Right kidney (tissue), 1 donor: ENCODE measurements around the gene SPG21.

Experiments used
- DNase-seq: peaks from one replicate; pipeline ENCODE4 v3.0.0-alpha.2; 2016

The SPG21 gene

DNA sequence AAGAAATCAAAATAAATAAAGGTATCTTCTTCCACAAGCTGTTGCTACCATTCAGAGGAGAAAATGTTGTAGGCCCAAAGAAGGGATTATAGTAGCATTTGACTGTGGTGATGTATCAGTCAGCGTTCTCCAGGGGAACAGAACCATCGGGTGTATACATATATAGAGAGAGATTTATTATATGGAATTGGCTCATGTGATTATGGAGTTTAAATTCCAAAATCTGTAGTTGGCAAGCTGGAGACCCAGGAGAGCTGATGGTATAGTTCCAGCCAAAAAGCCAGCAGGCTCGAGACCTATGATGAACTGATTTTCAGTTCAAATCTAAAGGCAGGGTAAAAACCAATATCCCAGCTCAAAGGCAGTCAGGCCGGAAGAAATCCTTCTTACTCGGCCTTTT, 7.4 kb upstream of the SPG21 start:
- no peak for DNase-seq

GRCh38 chr15:64993290-64993689, 3.6 kb upstream of the SPG21 start:
- no peak for DNase-seq

DNA sequence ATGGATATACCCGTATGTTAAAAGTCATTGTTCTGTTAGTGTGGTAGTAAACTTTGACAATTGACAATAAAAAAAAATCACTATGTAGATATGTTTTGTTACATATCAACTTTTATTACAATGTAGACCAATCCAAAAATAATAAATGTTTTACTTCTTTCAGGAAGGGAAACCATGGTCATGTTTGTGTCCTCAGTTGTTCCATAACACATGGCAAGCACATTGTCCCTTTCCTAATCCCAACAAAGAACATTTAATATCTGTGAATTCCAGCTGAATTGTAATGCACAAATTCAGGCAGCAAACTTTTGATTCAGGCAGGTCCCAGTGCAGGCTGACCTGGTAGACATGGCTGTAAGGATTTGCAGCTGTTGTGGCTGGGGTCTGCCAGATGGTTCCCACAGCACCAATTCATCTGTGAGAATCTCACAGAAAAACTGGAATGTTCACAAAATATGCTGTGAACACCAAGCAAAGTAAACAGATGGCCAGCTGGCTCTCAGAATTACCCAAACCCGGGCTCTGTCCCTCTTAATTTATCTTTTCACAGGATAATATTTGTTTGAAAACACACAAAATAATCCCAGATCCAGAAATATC, 1.9 kb upstream of the SPG21 start:
- DNase-seq, result no peak

DNA sequence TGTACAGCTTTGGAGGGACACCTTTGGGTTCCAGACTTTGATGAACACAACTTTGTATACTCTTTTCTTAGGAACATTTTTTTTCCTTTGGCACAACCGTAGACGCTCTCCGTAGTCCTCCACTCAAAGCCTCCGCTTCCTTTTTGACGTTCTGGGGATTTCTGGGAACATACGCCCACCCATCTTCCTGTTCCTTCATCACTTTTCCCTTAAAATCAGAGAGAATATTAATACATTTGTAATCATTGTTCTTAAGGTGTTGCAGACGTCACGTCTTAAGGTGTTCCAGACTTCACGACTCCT, 405 bp upstream of the SPG21 start:
- DNase-seq, result no peak

- no peak for DNase-seq
Measured at GRCh38 chr15:64987136-64987535, 2.6 kb downstream of the SPG21 start.

- DNase-seq, result no peak
Measured at GRCh38 chr15:64985366-64986033, 4.2 kb downstream of the SPG21 start.

GRCh38 chr15:64982472-64982871, 7.2 kb downstream of the SPG21 start:
- no peak for DNase-seq

DNA sequence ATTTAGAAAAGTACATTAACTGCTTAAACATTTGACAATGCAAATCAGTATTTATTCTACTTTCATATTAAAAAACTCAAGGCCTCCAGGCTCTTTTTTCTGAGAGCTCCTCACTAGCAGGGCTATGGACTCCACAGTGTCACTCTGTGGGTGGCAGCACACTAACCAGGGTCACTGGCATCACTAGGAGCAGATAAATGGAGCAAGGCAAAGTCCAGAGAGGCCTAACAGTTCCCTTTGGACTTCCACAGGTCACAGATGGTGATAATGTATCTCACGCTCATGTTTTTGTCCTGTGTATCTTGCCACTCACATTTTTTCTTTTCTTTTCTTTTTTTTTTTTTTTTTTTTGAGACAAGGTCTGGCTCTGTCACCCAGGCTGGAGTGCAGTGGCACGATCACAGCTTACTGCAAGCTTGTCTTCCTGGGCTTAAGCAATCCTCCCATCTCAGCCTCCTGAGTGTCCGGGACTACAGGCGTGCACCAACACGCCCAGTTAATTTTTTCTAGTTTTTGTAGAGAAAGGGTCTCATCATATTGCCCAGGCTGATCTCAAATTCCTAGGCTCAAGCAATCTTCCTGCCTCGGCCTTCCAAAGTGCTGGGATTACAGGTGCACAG, 7.8 kb downstream of the SPG21 start:
- no peak for DNase-seq

- DNase-seq, result no peak
Measured at GRCh38 chr15:64979252-64979710, 10.4 kb downstream of the SPG21 start.

DNA sequence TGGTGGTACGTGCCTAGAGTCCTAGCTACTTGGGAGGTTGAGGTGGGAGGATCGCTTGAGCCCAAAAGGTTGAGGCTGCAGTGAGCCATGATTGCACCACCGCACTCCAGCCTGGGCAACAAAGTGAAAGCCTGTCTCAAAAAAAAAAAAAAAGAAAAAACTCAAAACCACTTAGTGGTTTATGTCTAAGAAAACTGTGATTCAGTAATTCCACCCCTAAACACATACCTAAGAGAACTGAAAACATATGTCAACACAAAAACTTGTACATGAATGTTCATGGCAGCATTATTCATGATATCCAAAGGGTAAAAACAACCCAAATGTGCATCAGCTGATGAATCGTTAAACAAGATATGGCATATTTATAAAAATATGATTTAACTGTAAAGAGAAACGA, 14.3 kb downstream of the SPG21 start:
- no peak for DNase-seq

DNA sequence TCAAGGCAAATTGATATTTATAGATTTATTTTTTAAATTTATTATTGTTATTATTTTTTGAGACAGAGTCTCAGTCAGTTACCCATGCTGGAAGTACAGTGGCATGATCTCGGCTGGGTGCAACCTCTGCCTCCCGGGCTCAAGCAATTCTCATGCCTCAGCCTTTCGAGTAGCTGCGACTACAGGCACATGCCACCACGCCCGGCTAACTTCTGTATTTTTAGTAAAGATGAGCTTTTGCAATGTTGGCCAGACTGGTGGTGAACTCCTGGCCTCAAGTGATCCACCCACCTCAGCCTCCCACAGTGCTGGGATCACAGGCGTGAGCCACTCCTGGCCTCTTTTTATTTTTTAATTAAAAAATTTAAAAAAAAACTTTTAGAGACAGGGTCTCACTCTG, 19.0 kb downstream of the SPG21 start:
- no peak for DNase-seq

DNA sequence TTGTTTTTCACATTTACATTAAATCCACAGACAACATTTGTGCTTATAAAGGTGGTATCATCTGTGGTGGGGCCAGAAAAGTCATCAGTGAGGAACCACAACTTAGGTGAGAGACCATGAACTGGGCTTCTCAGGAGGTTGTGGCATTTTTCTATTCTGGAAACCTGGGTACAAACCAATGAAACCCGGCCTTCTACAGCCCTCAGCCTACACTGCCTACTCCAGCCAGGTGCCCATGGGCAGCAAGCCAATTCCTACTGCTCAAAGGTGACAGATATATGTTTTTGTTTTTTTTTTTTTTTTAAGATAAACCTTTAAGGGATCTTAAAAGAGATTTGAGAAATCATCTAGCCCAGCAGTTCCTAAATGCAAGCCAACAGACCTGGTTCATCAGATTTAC, 20.3 kb downstream of the SPG21 start:
- no peak for DNase-seq

GRCh38 chr15:64961013-64961412, 28.7 kb downstream of the SPG21 start:
- DNase-seq, result no peak

- DNase-seq, result no peak
Measured at GRCh38 chr15:64960153-64960552, 29.6 kb downstream of the SPG21 start.

DNA sequence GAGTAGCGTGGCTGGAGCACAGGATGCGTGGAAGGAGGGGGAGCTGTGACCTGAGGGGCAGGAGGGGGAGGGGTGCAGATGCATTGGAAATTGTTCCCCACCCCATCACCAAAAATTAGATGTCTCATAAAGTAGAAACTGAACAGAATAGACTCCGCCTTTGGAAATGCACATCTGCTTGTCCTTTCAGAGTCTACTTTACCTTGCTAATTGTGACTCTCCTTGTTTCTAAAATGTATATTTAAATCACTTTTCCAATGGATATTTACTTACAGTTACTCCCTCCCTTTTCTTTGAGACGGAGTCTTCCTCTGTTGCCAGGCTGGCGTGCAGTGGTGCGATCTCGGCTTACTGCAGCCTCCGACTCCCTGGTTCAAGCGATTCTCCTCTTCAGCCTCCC, 30.6 kb downstream of the SPG21 start:
- DNase-seq, result no peak

DNA sequence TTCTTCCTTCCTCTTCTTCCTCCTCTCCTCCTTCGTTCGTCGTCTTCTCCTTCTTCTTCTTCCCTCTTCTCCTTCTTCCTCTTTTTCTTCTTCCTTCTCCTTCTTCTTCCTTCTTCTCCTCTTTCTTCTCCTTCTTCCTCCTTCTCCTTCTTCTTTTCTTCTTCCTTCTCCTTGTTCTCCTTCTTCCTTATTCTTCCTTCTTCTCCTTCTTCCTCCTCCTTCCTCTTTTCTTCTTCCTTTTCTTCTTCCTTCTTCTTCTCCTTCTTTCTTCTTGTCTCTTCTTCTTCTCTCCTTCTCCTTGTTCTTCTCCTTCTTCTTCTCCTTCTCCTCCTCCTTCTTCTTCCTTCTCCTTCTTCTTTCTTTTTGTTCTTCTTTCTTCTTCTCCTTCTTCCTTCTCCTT, 35.3 kb downstream of the SPG21 start:
- no peak for DNase-seq

- DNase-seq, result no peak
Measured at GRCh38 chr15:64951777-64952418, 37.8 kb downstream of the SPG21 start.

- DNase-seq, result no peak
Measured at GRCh38 chr15:64950888-64951287, 38.8 kb downstream of the SPG21 start.

DNA sequence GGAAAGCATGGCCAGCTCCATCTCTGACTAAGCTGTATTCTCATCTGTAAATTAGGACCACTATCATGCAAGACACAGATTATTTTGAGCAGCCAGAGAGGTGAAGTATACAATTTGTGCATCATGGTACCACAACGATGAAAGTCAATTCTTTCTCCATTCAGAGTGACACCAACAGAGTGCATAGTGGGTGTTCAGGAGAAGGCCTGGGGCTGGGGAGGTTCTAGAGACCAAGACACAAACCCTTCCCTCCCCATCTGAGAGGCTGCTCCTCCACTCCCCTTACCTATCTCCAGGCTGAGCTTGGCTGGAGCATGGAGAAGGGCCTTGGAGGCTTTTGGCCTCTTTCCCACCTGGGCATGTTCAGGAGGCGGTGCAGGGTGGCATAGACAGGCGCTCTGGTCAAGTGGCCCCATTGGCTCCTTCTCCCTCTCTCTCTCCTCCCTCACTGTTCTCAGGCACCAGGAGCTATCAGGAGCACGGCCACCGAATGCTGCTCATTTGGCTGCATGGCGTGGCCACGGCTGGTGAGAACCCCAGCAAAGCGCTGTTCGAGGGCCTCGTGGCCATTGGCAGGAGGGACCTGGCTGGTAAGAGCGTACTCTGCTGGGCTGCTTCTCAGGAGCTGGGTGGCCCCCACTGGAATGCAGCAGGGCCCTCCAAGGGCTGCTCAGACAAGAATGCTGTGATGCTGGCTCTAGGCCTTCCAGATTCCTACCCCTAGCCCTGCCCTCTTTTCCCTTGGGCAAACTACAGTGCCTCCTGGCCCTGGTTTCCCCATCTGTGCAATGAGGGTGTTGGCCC, 40.1 kb downstream of the SPG21 start:
- no peak for DNase-seq

- no peak for DNase-seq
Measured at GRCh38 chr15:64948916-64949315, 40.8 kb downstream of the SPG21 start.

- no peak for DNase-seq
Measured at GRCh38 chr15:64947211-64947610, 42.5 kb downstream of the SPG21 start.

GRCh38 chr15:64944961-64945360, 44.8 kb downstream of the SPG21 start:
- no peak for DNase-seq
